CD1c-positive myeloid dendritic cell (primary cell): ENCODE results near the gene PSMB3.
"Not testable (repeated sequence)": the region's sequence is repeated elsewhere in the genome, so short reads cannot be mapped to it uniquely, and the experiment has no call there.

Experiments used
- DNase-seq: peaks from one replicate; pipeline ENCODE4 v3.0.0-alpha.2; 2016; ENCODE audit errors: extremely low spot score

Gene PSMB3

GRCh38 chr17:38749223-38750043 lies 3.1 kb upstream of the PSMB3 start:
- DNase-seq, result peak; percentile 73

- DNase-seq, result no peak
These were observed 2.6 kb upstream of the PSMB3 start for GRCh38 chr17:38750044-38750311.

GRCh38 chr17:38750312-38751121 lies 2.0 kb upstream of the PSMB3 start:
- DNase-seq, result no peak

- no peak for DNase-seq
These were observed 1.3 kb upstream of the PSMB3 start for GRCh38 chr17:38751144-38751807.

- DNase-seq, result peak; percentile 90
These were observed 683 bp upstream of the PSMB3 start for GRCh38 chr17:38751808-38752307.

- DNase-seq, result no peak
These were observed 548 bp downstream of the PSMB3 start for GRCh38 chr17:38753071-38753506.

GRCh38 chr17:38761612-38762011 lies 9.1 kb downstream of the PSMB3 start:
- no peak for DNase-seq

GRCh38 chr17:38762231-38762630 lies 9.7 kb downstream of the PSMB3 start:
- DNase-seq, result no peak

- DNase-seq, result no peak
These were observed 13.8 kb downstream of the PSMB3 start for GRCh38 chr17:38766341-38766740.

- no peak for DNase-seq
These were observed 15.9 kb downstream of the PSMB3 start for GRCh38 chr17:38768417-38768816.

GRCh38 chr17:38773258-38773657 lies 20.7 kb downstream of the PSMB3 start:
- DNase-seq, result no peak

GRCh38 chr17:38777641-38778250 lies 25.2 kb downstream of the PSMB3 start:
- DNase-seq, result no peak

GRCh38 chr17:38779965-38780752 lies 27.6 kb downstream of the PSMB3 start:
- no peak for DNase-seq

- no peak for DNase-seq
These were observed 30.7 kb downstream of the PSMB3 start for GRCh38 chr17:38783227-38783626.

GRCh38 chr17:38786372-38786771 lies 33.8 kb downstream of the PSMB3 start:
- no peak for DNase-seq

GRCh38 chr17:38787999-38788398 lies 35.5 kb downstream of the PSMB3 start:
- not testable (repeated sequence) for DNase-seq

GRCh38 chr17:38789185-38789584 lies 36.6 kb downstream of the PSMB3 start:
- DNase-seq, result no peak

- DNase-seq, result not testable (repeated sequence)
These were observed 37.7 kb downstream of the PSMB3 start for GRCh38 chr17:38790148-38790707.

GRCh38 chr17:38791162-38791561 lies 38.6 kb downstream of the PSMB3 start:
- no peak for DNase-seq

GRCh38 chr17:38794221-38794620 lies 41.7 kb downstream of the PSMB3 start:
- no peak for DNase-seq
